ENCODE data around the gene UBE2D3.

UBE2D3 gene

GRCh38 chr4:102787944-102788343 is 39.4 kb downstream of the UBE2D3 start:
- no peak for DNase-seq

- DNase-seq, result no peak
Measured at GRCh38 chr4:102787096-102787881, 40.1 kb downstream of the UBE2D3 start.

- no peak for DNase-seq
Measured at GRCh38 chr4:102786279-102786678, 41.1 kb downstream of the UBE2D3 start.

GRCh38 chr4:102783006-102783405 is 44.3 kb downstream of the UBE2D3 start:
- no peak for DNase-seq

- DNase-seq, result no peak
Measured at GRCh38 chr4:102781570-102781969, 45.8 kb downstream of the UBE2D3 start.

GRCh38 chr4:102780476-102781144 is 46.7 kb downstream of the UBE2D3 start:
- no peak for DNase-seq

- DNase-seq, result no peak
Measured at GRCh38 chr4:102779204-102779603, 48.1 kb downstream of the UBE2D3 start.

- DNase-seq, result peak; percentile 34
Measured at GRCh38 chr4:102778720-102779119, 48.6 kb downstream of the UBE2D3 start.

GRCh38 chr4:102775805-102776204 is 51.5 kb downstream of the UBE2D3 start:
- DNase-seq, result no peak

- no peak for DNase-seq
Measured at GRCh38 chr4:102774254-102774653, 53.1 kb downstream of the UBE2D3 start.

GRCh38 chr4:102772738-102773340 is 54.5 kb downstream of the UBE2D3 start:
- DNase-seq, result no peak

- DNase-seq, result no peak
Measured at GRCh38 chr4:102764901-102765300, 62.5 kb downstream of the UBE2D3 start.

- no peak for DNase-seq
Measured at GRCh38 chr4:102761906-102762305, 65.4 kb downstream of the UBE2D3 start.

GRCh38 chr4:102761296-102761701 is 66.1 kb downstream of the UBE2D3 start:
- DNase-seq, result no peak

- DNase-seq, result peak; percentile 31
Measured at GRCh38 chr4:102760645-102761295, 66.6 kb downstream of the UBE2D3 start, which contains the start of gene MANBA. TSS of gene MANBA (minus strand) at chr4:102760968. CDS start at chr4:102760894, 74 bp downstream.

GRCh38 chr4:102759831-102760644 is 67.3 kb downstream of the UBE2D3 start:
- DNase-seq, result no peak

- DNase-seq, result peak; percentile 33
Measured at GRCh38 chr4:102758241-102759160, 68.8 kb downstream of the UBE2D3 start.

- no peak for DNase-seq
Measured at GRCh38 chr4:102757681-102758080, 69.7 kb downstream of the UBE2D3 start.

- DNase-seq, result no peak
Measured at GRCh38 chr4:102754044-102754443, 73.3 kb downstream of the UBE2D3 start.

GRCh38 chr4:102751941-102752340 is 75.4 kb downstream of the UBE2D3 start:
- DNase-seq, result no peak
